BLaER1 (cell line): ENCODE measurements around the gene JARID2.
A peak's percentile ranks its signal among the peaks of the same experiment; 100 is the strongest.

ENCODE experiments used
- H3K27ac ChIP-seq: shearing (Covaris generic); formaldehyde crosslinking; 2 replicates; pipeline ENCODE4 v1.8.1; 2022
- H3K27me3 ChIP-seq: shearing (Covaris generic); formaldehyde crosslinking; 2 replicates; pipeline ENCODE4 v1.8.1; 2022
- H3K36me3 ChIP-seq: shearing (Covaris generic); formaldehyde crosslinking; 2 replicates; pipeline ENCODE4 v1.8.1; 2022
- H3K4me1 ChIP-seq: shearing (Covaris generic); formaldehyde crosslinking; 2 replicates; pipeline ENCODE4 v1.8.1; 2022
- H3K4me2 ChIP-seq: shearing (Covaris generic); formaldehyde crosslinking; 2 replicates; pipeline ENCODE4 v1.8.1; 2022
- H3K4me3 ChIP-seq: shearing (Covaris generic); formaldehyde crosslinking; 2 replicates; pipeline ENCODE4 v1.8.1; 2022
- H3K9ac ChIP-seq: shearing (Covaris generic); formaldehyde crosslinking; 2 replicates; pipeline ENCODE4 v1.8.1; 2022
- H3K9me3 ChIP-seq: shearing (Covaris generic); formaldehyde crosslinking; 2 replicates; pipeline ENCODE4 v1.8.1; 2022
- H4K20me1 ChIP-seq: shearing (Covaris generic); formaldehyde crosslinking; 2 replicates; pipeline ENCODE4 v1.8.1; 2022
- Cebpa-rat ChIP-seq: shearing (Covaris generic); IDR thresholded peaks from 2 replicates; pipeline ENCODE4 v1.8.1; 2022

The JARID2 gene

GRCh38 chr6:15245361-15246216, at the start of gene JARID2:
Gene JARID2, plus strand, starts transcription at chr6:15246069. Its CDS starts 471 bp downstream, at chr6:15246540.
- Histone ChIP-seq H3K4me1 (peaks cover 38% of the 10 kb centered on the region), H3K36me3 (no peaks in the 10 kb centered on the region), H3K27ac (peak within 1 kb of the TSS; percentile 89), H3K9me3 (no peaks in the 10 kb centered on the region), H3K27me3 (no peaks in the 10 kb centered on the region), H3K4me2 (peak within 1 kb of the TSS; percentile 93), H3K4me3 (peak within 1 kb of the TSS; percentile 86), H3K9ac (peak within 1 kb of the TSS; percentile 88), H4K20me1 (peaks cover 38% of the 10 kb centered on the region)
- no peak for TF ChIP-seq Cebpa-rat

DNA sequence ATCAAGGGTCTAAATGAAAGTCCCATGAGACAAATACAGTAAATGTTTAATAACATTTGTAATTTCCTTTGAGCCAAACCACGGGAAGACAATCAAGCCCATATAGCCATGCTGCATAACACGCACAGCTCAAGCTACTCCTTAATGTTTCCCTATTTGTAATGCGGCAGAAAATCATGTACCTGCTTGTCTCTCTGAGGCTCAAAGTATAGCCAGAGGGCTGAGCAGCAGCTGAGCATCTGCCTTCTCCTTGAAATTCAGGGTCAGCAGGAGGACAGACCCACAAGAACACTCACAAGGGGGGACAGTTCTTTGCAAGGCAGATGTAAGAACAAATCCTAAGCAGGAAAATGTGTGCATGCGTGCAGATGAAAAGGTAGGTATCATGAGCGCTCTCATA, 45.8 kb upstream of the JARID2 start:
- no peak for TF ChIP-seq Cebpa-rat
- H3K27ac ChIP-seq = no peak overlapping the region
- H3K9me3 ChIP-seq = no peaks in the 10 kb centered on the region
- no peaks in the 10 kb centered on the region for H3K36me3 ChIP-seq
- no peaks in the 10 kb centered on the region for H3K4me1 ChIP-seq
- H3K27me3 ChIP-seq = no peaks in the 10 kb centered on the region
- no peak overlapping the region for H3K9ac ChIP-seq
- no peaks in the 10 kb centered on the region for H4K20me1 ChIP-seq
- H3K4me2 ChIP-seq = no peak overlapping the region
- no peak overlapping the region for H3K4me3 ChIP-seq

DNA sequence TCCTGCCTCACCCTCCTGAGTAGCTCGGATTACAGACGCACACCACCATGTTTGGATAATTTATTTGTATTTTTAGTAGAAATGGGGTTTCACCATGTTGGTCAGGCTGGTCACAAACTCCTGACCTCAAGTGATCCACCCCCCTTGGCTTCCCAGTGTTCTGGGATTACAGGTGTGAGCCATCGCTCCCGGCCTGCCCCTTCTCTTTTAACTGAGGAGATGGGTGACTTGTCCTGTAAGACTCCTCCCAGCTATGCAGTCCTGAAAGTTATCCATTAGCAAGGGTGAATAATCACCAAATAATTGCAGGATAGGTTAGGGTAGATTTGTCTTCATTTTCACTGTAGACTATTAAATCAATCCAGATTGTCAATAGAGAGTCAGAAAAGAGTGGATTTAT, 40.5 kb upstream of the JARID2 start:
- Histone ChIP-seq H3K4me3 (no peak overlapping the region), H4K20me1 (no peaks in the 10 kb centered on the region), H3K36me3 (no peaks in the 10 kb centered on the region), H3K27ac (no peak overlapping the region), H3K9me3 (no peaks in the 10 kb centered on the region), H3K27me3 (no peaks in the 10 kb centered on the region), H3K4me1 (no peaks in the 10 kb centered on the region), H3K9ac (no peak overlapping the region), H3K4me2 (no peak overlapping the region)
- TF ChIP-seq Cebpa-rat = no peak

DNA sequence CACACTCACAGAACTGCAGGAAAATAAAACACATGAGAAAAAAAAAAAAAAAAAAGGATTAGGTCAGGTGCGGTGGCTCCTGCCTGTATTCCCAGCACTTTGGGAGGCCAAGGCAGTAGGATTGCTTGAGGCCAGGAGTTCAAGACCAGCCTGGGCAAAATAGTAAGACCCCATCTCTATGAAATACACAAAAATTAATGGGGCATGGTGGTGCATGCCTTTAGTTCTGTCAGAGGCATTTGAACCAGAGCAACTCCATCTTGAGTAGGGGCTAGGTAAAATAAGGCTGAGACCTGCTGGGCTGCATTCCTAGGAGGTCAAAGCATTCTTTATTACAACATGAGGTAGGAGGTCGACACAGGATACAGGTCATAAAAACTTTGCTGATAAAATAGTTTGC, 39.0 kb upstream of the JARID2 start:
- H3K4me2 ChIP-seq = no peak overlapping the region
- TF ChIP-seq Cebpa-rat = no peak

GRCh38 chr6:15207923-15208322, 37.9 kb upstream of the JARID2 start:
- no peaks in the 10 kb centered on the region for H3K27me3 ChIP-seq
- no peak for TF ChIP-seq Cebpa-rat
- no peak overlapping the region for H3K27ac ChIP-seq
- H3K4me1 ChIP-seq = no peaks in the 10 kb centered on the region
- no peaks in the 10 kb centered on the region for H3K9me3 ChIP-seq
- no peaks in the 10 kb centered on the region for H3K36me3 ChIP-seq
- H3K9ac ChIP-seq = no peak overlapping the region
- no peak overlapping the region for H3K4me2 ChIP-seq
- H4K20me1 ChIP-seq = no peaks in the 10 kb centered on the region
- H3K4me3 ChIP-seq = no peak overlapping the region

More for the DNA sequence above, 39.0 kb upstream of the JARID2 start:
- Histone ChIP-seq H3K4me1 (no peaks in the 10 kb centered on the region), H3K9ac (no peak overlapping the region), H3K4me3 (no peak overlapping the region), H3K27me3 (no peaks in the 10 kb centered on the region), H4K20me1 (no peaks in the 10 kb centered on the region), H3K36me3 (no peaks in the 10 kb centered on the region), H3K9me3 (no peaks in the 10 kb centered on the region), H3K27ac (no peak overlapping the region)

DNA sequence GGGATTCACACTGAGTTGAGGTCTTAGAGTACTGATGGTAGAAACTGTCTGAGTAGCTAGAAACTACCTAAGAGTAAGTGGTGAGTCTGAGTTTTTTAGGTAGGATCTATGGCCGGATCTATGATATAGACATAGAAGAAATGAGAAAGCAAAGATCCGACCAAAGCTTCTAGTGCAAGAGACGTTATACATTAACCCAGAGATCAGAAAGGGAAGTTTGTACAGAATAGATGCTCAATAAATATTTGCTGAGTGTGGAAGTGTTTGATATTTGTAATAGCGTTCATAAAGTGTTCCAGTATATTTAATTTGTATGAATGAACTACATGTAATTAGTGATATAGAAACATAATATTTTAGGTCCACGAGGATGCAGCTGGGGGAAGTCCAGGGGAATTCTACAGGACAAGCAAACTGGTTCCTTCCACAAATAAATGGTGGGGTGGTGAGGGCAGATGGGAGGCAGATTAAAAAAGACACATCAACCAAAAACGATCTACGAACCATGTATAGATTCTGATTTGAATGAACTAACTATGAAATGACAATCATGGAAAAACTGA, 31.9 kb upstream of the JARID2 start:
- Histone ChIP-seq H3K27me3 (no peaks in the 10 kb centered on the region), H3K36me3 (no peaks in the 10 kb centered on the region)

DNA sequence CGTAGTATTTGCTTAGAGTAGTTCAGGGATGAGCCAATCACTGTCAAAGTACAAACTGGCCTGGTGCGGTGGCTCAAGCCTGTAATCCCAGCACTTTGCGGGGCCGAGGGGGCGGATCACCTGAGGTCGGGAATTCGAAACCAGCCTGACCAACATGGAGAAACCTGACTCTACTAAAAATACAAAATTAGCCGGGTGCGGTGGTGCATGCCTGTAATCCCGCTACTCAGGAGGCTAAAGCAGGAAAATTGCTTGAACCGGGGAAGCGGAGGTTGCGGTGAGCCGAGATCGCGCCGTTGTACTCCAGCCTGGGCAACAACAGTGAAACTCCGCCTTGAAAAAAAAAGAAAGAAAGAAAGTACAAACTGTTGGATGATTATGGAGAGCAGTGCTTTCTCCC, 27.5 kb upstream of the JARID2 start:
- no peak for TF ChIP-seq Cebpa-rat
- peaks cover 45% of the 10 kb centered on the region for H3K4me1 ChIP-seq
- H3K9ac ChIP-seq = no peak overlapping the region
- H4K20me1 ChIP-seq = no peaks in the 10 kb centered on the region
- no peak overlapping the region for H3K27ac ChIP-seq
- no peak overlapping the region for H3K4me2 ChIP-seq
- H3K36me3 ChIP-seq = no peaks in the 10 kb centered on the region
- no peak overlapping the region for H3K4me3 ChIP-seq
- peaks cover 16% of the 10 kb centered on the region for H3K9me3 ChIP-seq
- no peaks in the 10 kb centered on the region for H3K27me3 ChIP-seq

More for the DNA sequence above, 31.9 kb upstream of the JARID2 start:
- H3K27ac ChIP-seq = no peak overlapping the region
- no peak overlapping the region for H3K4me3 ChIP-seq
- peaks cover 7% of the 10 kb centered on the region; the same call in 1 of the 2 replicates for H3K4me1 ChIP-seq
- H3K4me2 ChIP-seq = no peak overlapping the region
- no peak overlapping the region for H3K9ac ChIP-seq
- TF ChIP-seq Cebpa-rat = no peak
- H4K20me1 ChIP-seq = no peaks in the 10 kb centered on the region
- H3K9me3 ChIP-seq = peaks cover 7% of the 10 kb centered on the region

DNA sequence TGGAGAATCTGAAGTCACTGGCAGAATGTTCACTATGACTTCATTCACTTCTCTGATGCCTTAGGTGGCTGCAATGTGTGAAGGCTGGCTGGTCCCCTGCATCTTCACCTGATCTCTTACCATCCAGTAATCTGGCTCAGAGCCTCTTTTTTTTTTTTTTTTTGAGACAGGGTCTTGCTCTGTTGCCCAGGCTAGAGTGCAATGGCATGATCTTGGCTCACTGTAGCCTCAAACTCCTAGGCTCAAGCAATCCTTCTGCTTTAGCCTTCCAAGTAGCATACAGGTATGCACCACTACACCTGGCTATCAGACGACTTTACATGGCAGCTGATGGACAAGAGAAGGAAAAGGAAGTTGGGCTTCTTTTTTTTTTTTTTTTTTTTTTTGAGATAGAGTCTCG, 25.8 kb upstream of the JARID2 start:
- Histone ChIP-seq H3K27ac (no peak overlapping the region), H3K4me2 (peak overlapping the region; percentile 24; the same call in 1 of the 2 replicates), H4K20me1 (no peaks in the 10 kb centered on the region), H3K36me3 (no peaks in the 10 kb centered on the region), H3K9ac (no peak overlapping the region), H3K4me3 (no peak overlapping the region), H3K27me3 (no peaks in the 10 kb centered on the region), H3K9me3 (peaks cover 16% of the 10 kb centered on the region), H3K4me1 (peaks cover 43% of the 10 kb centered on the region)
- no peak for TF ChIP-seq Cebpa-rat

DNA sequence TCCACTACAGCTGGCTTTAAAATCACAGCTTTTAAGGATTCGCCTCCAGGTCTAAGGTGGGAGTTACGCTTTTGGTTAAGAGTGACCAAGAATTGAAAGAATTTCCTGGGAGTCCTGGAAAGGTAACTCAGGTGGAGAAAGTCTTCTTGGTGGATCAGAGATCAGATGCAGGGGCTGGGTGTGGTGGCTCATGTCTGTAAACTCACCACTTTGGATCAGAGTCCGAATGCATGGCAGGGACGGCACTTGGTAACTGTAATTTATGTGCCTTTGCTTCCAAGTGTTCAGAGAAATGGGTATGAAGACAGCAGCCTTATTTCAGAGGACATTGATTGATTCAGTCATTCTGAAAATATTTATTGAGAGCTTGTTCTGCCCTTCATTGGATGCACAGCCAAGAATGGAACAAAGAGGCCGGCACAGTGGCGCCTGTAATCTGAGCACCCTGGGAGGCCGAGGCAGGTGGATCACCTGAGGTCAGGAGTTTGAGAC, 18.0 kb upstream of the JARID2 start:
- no peak overlapping the region for H3K9ac ChIP-seq
- peaks cover 30% of the 10 kb centered on the region for H3K4me1 ChIP-seq
- no peak overlapping the region for H3K4me3 ChIP-seq
- H3K27me3 ChIP-seq = no peaks in the 10 kb centered on the region
- no peaks in the 10 kb centered on the region for H4K20me1 ChIP-seq
- H3K4me2 ChIP-seq = no peak overlapping the region
- no peaks in the 10 kb centered on the region for H3K9me3 ChIP-seq
- no peak overlapping the region for H3K27ac ChIP-seq
- no peak for TF ChIP-seq Cebpa-rat
- H3K36me3 ChIP-seq = no peaks in the 10 kb centered on the region

- Histone ChIP-seq H3K4me1 (peaks cover 52% of the 10 kb centered on the region), H3K4me3 (no peak overlapping the region), H3K9me3 (0 out of 2 replicates have a peak, but pooled peaks cover 2% of the 10 kb centered on the region), H3K27me3 (no peaks in the 10 kb centered on the region), H3K36me3 (no peaks in the 10 kb centered on the region), H4K20me1 (no peaks in the 10 kb centered on the region), H3K27ac (no peak overlapping the region), H3K9ac (no peak overlapping the region), H3K4me2 (no peak overlapping the region)
- no peak for TF ChIP-seq Cebpa-rat
Observed at GRCh38 chr6:15230827-15231226, 15.0 kb upstream of the JARID2 start.
